GM18519 (cell line): ENCODE data around the gene MCF2L2.
"Not testable (repeated sequence)": the region's sequence is repeated elsewhere in the genome, so short reads cannot be mapped to it uniquely, and the experiment has no call there.

Experiments
- ATAC-seq: cut with Tn5 transposase; IDR thresholded peaks from one replicate; pipeline ENCODE4 v1.9.1; 2021; ENCODE audit warnings: mild to moderate bottlenecking, moderate library complexity; ENCODE audit not compliant: unreplicated experiment, low FRiP score

The MCF2L2 gene

GRCh38 chr3:183443395-183444385 is 15.3 kb upstream of the MCF2L2 start:
- ATAC-seq, result no peak

GRCh38 chr3:183442994-183443393 is 14.6 kb upstream of the MCF2L2 start:
- no peak for ATAC-seq

- ATAC-seq, result not testable (repeated sequence)
Measured at GRCh38 chr3:183440521-183440920, 12.1 kb upstream of the MCF2L2 start.

GRCh38 chr3:183439515-183439914 is 11.1 kb upstream of the MCF2L2 start:
- no peak for ATAC-seq

- no peak for ATAC-seq
Measured at GRCh38 chr3:183438735-183439134, 10.3 kb upstream of the MCF2L2 start.

- no peak for ATAC-seq
Measured at GRCh38 chr3:183437666-183438564, 9.5 kb upstream of the MCF2L2 start.

- ATAC-seq, result no peak
Measured at GRCh38 chr3:183437061-183437460, 8.6 kb upstream of the MCF2L2 start.

- ATAC-seq, result peak; percentile 66
Measured at GRCh38 chr3:183435661-183436060, 7.2 kb upstream of the MCF2L2 start.

- ATAC-seq, result no peak
Measured at GRCh38 chr3:183434992-183435391, 6.6 kb upstream of the MCF2L2 start.

GRCh38 chr3:183434503-183434902 is 6.1 kb upstream of the MCF2L2 start:
- no peak for ATAC-seq

- no peak for ATAC-seq
Measured at GRCh38 chr3:183430325-183430957, 2.0 kb upstream of the MCF2L2 start.

GRCh38 chr3:183427876-183428446 is 458 bp downstream of the MCF2L2 start:
- ATAC-seq, result no peak

- ATAC-seq, result no peak
Measured at GRCh38 chr3:183427196-183427875, 1.1 kb downstream of the MCF2L2 start.

- not testable (repeated sequence) for ATAC-seq
Measured at GRCh38 chr3:183418807-183419206, 9.6 kb downstream of the MCF2L2 start.

- no peak for ATAC-seq
Measured at GRCh38 chr3:183411216-183411922, 17.1 kb downstream of the MCF2L2 start.

- ATAC-seq, result no peak
Measured at GRCh38 chr3:183410759-183411158, 17.7 kb downstream of the MCF2L2 start.

- ATAC-seq, result no peak
Measured at GRCh38 chr3:183410280-183410679, 18.1 kb downstream of the MCF2L2 start.

- ATAC-seq, result no peak
Measured at GRCh38 chr3:183409219-183409618, 19.2 kb downstream of the MCF2L2 start.

GRCh38 chr3:183401678-183402077 is 26.7 kb downstream of the MCF2L2 start:
- ATAC-seq, result no peak
